Measurements from ENCODE around the gene ARMC9. TPM values are rescaled to one million over a fixed set of nuclear protein-coding genes. Genes with fewer than 3 reads are reported as not detected.

Gene ARMC9
- total RNA-seq, 3 donors from 2014 or later, result 10.9 to 32.2 (median 11.9) TPM

DNA sequence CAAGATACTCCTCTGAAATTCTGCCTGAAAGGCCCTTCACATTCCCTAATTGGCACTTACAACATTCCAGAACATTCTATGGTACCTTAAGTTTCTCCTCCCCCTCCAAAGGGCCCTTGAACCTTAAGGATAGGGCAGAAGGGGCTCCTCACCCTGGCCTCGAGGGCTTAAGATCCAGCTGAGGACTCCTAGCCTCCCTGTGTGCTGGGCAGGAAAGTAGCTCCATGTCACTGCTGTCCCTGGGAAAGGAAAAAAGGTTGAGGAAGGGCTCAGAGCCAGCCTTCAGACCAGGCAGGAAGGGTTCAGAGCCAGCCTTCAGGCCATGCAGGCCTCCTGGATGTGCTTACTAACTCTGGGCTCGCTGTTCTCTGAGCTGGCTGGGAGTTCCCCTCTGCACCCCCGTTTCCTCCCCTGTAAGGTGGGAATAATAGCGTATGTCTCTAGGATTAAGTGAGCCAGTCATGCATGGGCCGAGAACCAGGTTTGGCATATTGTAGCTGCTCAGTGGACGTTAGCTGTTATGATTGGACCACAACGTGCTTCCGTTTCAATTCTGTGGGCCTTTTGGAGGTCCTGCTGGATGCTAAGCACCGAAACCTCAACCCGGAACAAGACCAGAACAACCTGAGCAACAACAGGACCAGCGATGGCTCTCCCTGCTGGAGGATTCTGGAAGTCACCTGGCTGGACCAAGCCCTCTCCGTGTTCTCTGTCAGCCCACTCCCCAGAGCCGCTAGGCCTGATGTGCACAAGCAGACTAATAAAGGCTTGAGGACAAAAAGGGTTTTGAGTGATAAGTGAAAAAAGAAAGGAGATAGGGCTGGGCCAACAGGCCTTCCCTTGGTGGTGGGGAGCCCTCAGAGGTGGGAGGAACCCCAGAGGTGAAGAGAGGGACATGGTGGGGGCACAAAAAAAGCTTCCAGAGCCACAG is 196.0 kb downstream of the ARMC9 start:
- intact Hi-C loops (cut with DNase I, micrococcal nuclease), result no loop called here
- no peaks in the 10 kb centered on the region for H3K36me3 ChIP-seq (ENCODE audit: low read depth)
- H3K4me1 ChIP-seq (ENCODE audit: low read depth), result peaks cover 21% of the 10 kb centered on the region
- H3K4me3 ChIP-seq, result no peak overlapping the region
- DNase-seq, result peak in 2 of 3 donors; percentile 64 to 75
- no peaks in the 10 kb centered on the region for H3K9me3 ChIP-seq
- ATAC-seq, result peak; percentile 57
- TF ChIP-seq, protein P1, sequence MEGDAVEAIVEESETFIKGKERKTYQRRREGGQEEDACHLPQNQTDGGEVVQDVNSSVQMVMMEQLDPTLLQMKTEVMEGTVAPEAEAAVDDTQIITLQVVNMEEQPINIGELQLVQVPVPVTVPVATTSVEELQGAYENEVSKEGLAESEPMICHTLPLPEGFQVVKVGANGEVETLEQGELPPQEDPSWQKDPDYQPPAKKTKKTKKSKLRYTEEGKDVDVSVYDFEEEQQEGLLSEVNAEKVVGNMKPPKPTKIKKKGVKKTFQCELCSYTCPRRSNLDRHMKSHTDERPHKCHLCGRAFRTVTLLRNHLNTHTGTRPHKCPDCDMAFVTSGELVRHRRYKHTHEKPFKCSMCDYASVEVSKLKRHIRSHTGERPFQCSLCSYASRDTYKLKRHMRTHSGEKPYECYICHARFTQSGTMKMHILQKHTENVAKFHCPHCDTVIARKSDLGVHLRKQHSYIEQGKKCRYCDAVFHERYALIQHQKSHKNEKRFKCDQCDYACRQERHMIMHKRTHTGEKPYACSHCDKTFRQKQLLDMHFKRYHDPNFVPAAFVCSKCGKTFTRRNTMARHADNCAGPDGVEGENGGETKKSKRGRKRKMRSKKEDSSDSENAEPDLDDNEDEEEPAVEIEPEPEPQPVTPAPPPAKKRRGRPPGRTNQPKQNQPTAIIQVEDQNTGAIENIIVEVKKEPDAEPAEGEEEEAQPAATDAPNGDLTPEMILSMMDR (IDR thresholded peaks at IDR 0.05), result no peak

DNA sequence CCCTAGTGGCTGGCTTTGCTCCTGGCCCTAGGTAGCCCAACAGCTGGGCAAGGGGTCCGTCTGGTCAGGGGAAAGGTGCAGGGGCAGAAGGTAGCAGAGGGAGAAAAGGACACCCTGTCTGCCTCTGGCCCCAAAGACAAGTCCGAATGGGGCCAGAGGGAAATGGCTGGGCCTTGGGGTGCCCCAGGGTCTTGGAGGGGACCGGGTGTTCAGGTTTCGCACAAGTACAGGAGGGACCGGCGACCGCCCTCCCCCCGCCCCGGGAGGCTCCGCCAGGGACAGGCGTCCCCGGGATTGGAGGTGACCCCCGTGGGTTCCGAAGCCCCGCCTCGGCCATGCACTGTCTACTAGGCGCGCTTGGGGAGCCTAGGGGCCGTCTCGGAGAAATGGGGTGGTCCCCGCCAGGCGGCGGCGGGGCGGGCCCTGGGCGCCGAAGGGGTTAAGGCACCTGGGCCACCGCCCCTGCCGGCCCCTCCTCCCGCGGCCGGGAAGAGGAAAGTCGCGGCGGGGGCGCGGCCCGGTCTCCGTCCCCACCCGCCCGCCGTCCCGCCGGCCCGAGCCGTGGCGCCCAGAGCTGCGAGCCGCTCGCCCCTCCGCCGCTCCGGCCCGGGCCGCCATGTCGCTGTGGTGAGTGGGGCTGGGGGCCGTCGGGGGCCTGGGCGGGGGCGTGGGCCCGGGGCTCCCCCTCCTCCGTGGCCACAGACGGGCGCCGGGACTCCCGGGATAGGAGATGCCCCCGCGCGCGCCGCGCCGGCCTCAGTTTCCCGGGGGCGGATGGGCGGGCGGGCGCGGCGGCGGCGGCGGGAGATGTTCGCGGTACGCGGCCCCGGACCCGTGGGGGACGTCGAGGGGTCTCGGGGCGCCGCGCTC is 197.0 kb downstream of the ARMC9 start, which contains the start of gene B3GNT7:
TSS of gene B3GNT7 (plus strand) at position 523 of the 870 bp plus-strand sequence. CDS start at position 617, 94 bp downstream.
- peak within 1 kb of the TSS; percentile 68 for H3K4me3 ChIP-seq
- H3K36me3 ChIP-seq (ENCODE audit: low read depth), result no peaks in the 10 kb centered on the region
- intact Hi-C loops (cut with DNase I, micrococcal nuclease), result no loop called here
- H3K9me3 ChIP-seq, result no peaks in the 10 kb centered on the region
- ATAC-seq (peak; percentile 77), DNase-seq (peak; percentile 71 to 83 (median 78))
- peaks cover 26% of the 10 kb centered on the region for H3K4me1 ChIP-seq (ENCODE audit: low read depth)
- TF ChIP-seq, protein P1 (IDR thresholded peaks at IDR 0.05), result no peak

DNA sequence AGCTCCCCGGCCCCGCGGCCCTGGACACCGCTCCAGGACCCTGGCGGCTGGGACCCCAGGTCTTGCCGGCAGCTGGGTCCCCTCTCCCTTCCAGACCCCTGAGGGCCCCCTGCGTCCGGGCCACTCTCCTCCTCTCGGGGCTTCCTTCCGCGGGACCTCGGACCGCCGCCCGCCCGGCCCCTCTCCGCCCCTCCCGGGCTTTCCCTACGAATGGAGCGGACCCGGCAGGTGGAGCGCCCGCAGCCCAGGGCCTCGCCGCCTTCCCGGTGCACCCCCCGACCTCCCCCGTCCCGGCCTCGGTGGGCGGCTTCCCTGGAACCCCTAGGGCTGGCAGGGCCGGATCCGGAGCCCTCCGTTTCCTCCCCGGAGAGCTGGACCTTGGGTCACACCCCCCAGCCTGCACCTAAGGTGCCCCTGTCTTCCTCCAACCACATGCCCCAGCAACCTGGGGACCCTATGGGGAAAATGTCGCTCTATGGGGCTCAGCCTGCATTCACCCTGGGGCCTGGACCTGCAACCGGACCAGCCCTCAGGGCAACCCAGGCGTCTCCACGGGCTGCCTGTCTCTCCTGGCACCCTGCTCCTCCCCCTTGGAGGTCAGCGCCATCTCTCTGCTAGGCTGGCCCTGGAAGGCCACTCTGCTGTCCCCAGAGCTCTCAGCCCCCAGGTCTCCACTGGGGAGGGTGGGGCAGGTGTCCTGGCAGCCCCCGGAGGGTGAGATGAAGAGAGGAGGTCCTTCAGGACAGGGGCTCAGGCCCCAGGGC is 197.8 kb downstream of the ARMC9 start:
- TF ChIP-seq, protein P1 (IDR thresholded peaks at IDR 0.05), result no peak
- no peaks in the 10 kb centered on the region for H3K36me3 ChIP-seq (ENCODE audit: low read depth)
- peaks cover 26% of the 10 kb centered on the region for H3K4me1 ChIP-seq (ENCODE audit: low read depth)
- DNase-seq (peak in 2 of 3 donors; percentile 59 to 66), ATAC-seq (peak; percentile 25)
- peak overlapping the region; percentile 68 for H3K4me3 ChIP-seq
- H3K9me3 ChIP-seq, result no peaks in the 10 kb centered on the region
- intact Hi-C loops (cut with DNase I, micrococcal nuclease), result no loop called here

DNA sequence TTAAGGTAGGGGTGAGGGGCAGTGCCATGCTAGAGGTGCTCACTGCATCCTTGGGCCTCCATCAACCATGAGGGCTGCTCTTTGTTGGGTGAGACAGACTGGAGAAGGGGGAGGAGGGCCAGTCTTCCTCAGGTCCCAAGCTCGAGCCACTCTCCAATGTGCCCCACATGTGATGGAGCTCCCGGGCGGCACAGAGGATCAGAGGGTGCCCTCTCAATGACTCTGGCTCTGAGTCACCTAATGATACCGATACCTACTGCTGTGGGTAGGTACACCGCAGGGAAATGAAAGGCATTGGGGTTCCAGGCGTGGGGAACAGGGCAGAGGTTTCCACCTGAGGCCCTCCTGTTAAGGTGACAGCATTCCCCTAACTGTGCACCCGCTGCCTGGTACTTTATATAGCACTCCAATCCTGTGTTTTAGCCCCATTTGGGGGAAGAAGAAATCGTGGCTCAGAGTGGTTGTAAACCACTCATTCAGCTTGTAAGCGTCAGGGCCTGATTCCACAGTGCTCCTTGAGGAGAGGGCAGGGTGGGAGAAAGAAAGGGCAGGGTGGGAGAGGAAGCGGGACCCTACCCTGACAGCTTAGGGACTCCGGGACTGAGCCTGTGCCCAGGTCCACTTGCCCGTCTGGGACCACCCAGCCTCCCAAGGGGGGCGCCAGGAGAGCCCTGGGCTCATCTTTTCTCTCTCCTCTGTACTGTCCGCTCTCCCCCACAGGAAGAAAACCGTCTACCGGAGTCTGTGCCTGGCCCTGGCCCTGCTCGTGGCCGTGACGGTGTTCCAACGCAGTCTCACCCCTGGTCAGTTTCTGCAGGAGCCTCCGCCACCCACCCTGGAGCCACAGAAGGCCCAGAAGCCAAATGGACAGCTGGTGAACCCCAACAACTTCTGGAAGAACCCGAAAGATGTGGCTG is 198.8 kb downstream of the ARMC9 start:
- peak in 1 of 3 donors; percentile 51 for DNase-seq
- TF ChIP-seq, protein P1 (IDR thresholded peaks at IDR 0.05), result no peak
- no peaks in the 10 kb centered on the region for H3K9me3 ChIP-seq
- H3K4me3 ChIP-seq, result peak overlapping the region; percentile 68
- ATAC-seq, result peak; percentile 37
- intact Hi-C loops (cut with DNase I, micrococcal nuclease), result no loop called here
- H3K36me3 ChIP-seq (ENCODE audit: low read depth), result no peaks in the 10 kb centered on the region
- H3K4me1 ChIP-seq (ENCODE audit: low read depth), result peaks cover 26% of the 10 kb centered on the region
